Uterine smooth muscle cell (primary cell): ENCODE results near the gene TTLL9. TPM values are rescaled to one million over a fixed set of nuclear protein-coding genes. Genes with fewer than 3 reads are reported as not detected.

ENCODE experiments used
- total RNA-seq: library from RNA; depleted of rRNA; stranded (reverse); fragments of >200 nt; gene quantifications from 2 replicates; pipeline ENCODE4 v1.2.3, GENCODE V29; 2014

TTLL9 gene
- total RNA-seq: under 0.01 TPM in 1 of 2 replicates, not detected in the other

GRCh38 chr20:31869942-31870725 is at the start of gene TTLL9, which contains the start of gene DUSP15:
Gene TTLL9, plus strand, starts transcription at chr20:31870634. Its CDS starts 493 bp downstream, at chr20:31871127.
Gene DUSP15, minus strand, starts transcription at chr20:31870527. Its CDS starts 190 bp downstream, at chr20:31870337.

GRCh38 chr20:31845300-31845863 is 25.1 kb upstream of the TTLL9 start, which contains the start of gene FOXS1:
Gene FOXS1, minus strand, starts transcription at chr20:31845604. Its CDS starts 62 bp downstream, at chr20:31845542.

GRCh38 chr20:31951530-31952453 is 81.4 kb downstream of the TTLL9 start, which contains the start of gene PDRG1:
Gene PDRG1, minus strand, starts transcription at chr20:31952046. Its CDS starts 85 bp downstream, at chr20:31951961.

GRCh38 chr20:31967830-31968249 is 97.4 kb downstream of the TTLL9 start, which contains the start of gene XKR7:
Gene XKR7, plus strand, starts transcription at chr20:31968151. Its CDS starts 25 bp downstream, at chr20:31968176.

Other genes starting within 250 kb of the TTLL9 start
- gene COX4I2, start 232.7 kb upstream of the TTLL9 start, total RNA-seq: not detected in 2 replicates
- 56.2 and 58.6 TPM in 2 replicates for gene BCL2L1, start 147.8 kb upstream of the TTLL9 start, total RNA-seq
- gene TPX2, start 131.3 kb upstream of the TTLL9 start, total RNA-seq: 28.6 and 104 TPM in 2 replicates
- 0.12 and 0.44 TPM in 2 replicates for gene MYLK2, start 51.3 kb upstream of the TTLL9 start, total RNA-seq
- gene FOXS1, start 25.0 kb upstream of the TTLL9 start, total RNA-seq: 0.12 TPM in 1 of 2 replicates, not detected in the other
- gene DUSP15, start 107 bp upstream of the TTLL9 start, total RNA-seq: not detected in 2 replicates
- gene PDRG1, start 81.4 kb downstream of the TTLL9 start, total RNA-seq: 4.7 and 4.9 TPM in 2 replicates
- under 0.01 TPM in 1 of 2 replicates, not detected in the other for gene XKR7, start 97.5 kb downstream of the TTLL9 start, total RNA-seq
- under 0.01 TPM in 1 of 2 replicates, not detected in the other for gene CCM2L, start 139.8 kb downstream of the TTLL9 start, total RNA-seq
- not detected in 2 replicates for gene HCK, start 181.6 kb downstream of the TTLL9 start, total RNA-seq
- gene TM9SF4, start 239.1 kb downstream of the TTLL9 start, total RNA-seq: 25.5 and 35.4 TPM in 2 replicates